ENCODE results near the gene KIF9.

Gene KIF9

DNA sequence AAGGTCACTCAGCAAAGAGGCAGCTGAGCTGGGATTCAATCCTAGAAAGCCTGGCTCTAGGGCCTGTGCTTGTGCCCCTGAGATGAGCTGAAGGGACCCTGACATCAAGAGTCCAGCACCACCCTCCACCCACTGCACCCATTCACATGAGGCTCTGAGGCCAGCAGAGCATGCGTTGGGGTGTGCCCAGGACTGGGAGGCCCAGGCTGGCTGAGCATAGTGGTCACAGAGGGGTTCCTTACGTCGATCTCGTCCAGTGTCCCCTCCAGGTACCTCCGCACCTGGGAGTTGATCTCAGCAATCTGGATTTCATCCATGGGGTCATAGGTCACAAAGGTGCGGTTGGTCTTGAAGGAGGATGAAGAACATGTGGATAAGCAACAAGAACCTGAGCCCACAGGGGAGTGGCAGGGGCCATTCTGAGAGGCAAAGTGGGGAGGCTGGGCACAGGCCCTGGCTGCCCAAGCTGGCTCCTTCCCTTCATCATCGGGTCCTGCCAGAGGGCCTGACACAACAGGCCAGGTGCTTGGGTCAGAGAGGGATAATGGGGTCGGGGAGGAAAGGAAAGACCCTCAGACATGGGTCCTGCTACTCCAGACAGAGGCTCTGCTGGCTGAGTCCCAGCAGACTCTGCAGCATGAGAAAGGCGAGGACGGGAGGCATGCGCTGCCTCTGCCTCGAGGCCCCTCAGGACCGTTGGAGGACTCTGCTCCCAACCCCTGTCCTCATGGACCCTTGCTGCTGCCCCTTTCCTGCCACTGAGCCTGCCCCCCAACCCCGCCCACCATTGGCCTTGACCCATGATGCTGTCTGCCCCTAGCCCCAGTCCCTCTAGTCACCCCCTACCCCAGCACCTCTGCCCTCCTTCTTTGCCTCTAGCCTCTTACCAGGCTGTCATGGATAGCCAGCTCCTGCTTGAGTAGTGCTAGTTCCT lies 35.2 kb downstream of the KIF9 start:
- DNase-seq (ENCODE audit: low read depth): no peak
- no peak overlapping the region for H3K4me3 ChIP-seq (ENCODE audit: low read length)
- TF ChIP-seq CTCF (conservative IDR thresholded peaks at IDR 0.05; ENCODE audit: low read length): no peak

- no peak overlapping the region for H3K4me3 ChIP-seq (ENCODE audit: low read length)
- no peak for TF ChIP-seq CTCF (conservative IDR thresholded peaks at IDR 0.05; ENCODE audit: low read length)
These were observed 37.3 kb downstream of the KIF9 start for GRCh38 chr3:47245271-47245670.

GRCh38 chr3:47244531-47245100 lies 38.0 kb downstream of the KIF9 start:
- DNase-seq (ENCODE audit: low read depth): no peak
- no peak overlapping the region for H3K4me3 ChIP-seq (ENCODE audit: low read length)
- no peak for TF ChIP-seq CTCF (conservative IDR thresholded peaks at IDR 0.05; ENCODE audit: low read length)

More at GRCh38 chr3:47245271-47245670, 37.3 kb downstream of the KIF9 start:
- no peak for DNase-seq (ENCODE audit: low read depth)

DNA sequence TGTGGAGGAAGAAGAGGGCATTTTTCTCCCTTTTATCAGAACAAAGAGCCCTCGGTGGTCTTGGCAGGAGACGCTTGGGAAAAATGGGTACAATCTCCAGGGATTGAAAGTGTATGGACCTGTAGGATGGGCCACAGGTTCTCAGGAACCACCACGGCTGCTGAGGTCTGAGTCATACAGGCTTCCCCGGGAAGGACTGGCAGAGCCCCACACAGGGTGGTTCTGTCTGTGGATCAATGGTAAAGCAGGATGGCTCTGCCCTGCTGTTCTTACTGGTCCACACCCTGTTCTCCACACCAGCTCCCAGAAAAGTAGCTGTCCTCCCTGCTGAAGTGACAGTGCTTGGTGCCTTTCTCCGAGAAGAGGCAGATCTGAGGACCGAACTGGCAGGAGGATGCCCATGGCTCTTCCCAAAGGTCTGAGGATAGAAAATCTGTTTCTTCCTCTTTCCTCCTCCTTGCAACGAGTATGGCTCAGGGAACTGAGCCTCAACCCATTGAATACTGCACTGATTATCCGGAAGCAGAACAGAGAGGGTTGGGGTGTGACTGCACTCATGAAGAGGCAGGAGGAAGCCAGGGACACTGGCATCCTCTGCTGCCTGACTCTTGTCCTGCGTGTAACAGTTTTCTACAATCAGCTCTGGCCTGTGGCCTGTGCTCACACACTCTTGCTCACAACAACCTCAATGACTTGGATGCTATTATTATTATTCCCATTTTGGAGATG lies 39.0 kb downstream of the KIF9 start:
- no peak for DNase-seq (ENCODE audit: low read depth)
- TF ChIP-seq CTCF (conservative IDR thresholded peaks at IDR 0.05; ENCODE audit: low read length): no peak
- no peak overlapping the region for H3K4me3 ChIP-seq (ENCODE audit: low read length)

- no peak overlapping the region for H3K4me3 ChIP-seq (ENCODE audit: low read length)
- TF ChIP-seq CTCF (conservative IDR thresholded peaks at IDR 0.05; ENCODE audit: low read length): no peak
- DNase-seq (ENCODE audit: low read depth): no peak
These were observed 42.7 kb downstream of the KIF9 start for GRCh38 chr3:47239929-47240328.

DNA sequence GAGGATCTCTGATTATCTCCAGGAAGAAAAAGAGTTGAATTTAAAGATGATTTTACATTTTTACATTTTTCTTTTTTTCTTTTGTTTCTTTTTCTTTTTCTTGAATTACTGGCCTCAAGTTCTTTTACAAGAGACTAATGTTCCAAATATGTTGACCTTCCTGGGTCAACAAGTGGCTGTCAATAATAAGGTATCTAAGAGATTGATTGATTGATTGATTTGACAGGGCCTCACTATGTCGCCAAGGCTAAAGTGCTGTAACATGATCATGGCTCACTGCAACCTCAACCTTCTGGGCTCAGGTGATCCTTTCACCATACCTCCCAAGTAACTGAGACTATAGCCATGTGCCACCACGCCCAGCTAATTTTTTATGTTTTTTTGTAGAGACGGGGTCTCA lies 44.6 kb downstream of the KIF9 start:
- no peak for TF ChIP-seq CTCF (conservative IDR thresholded peaks at IDR 0.05; ENCODE audit: low read length)
- no peak overlapping the region for H3K4me3 ChIP-seq (ENCODE audit: low read length)
- no peak for DNase-seq (ENCODE audit: low read depth)
